ENCODE results near the gene EYS.
"Not testable (repeated sequence)": the region's sequence is repeated elsewhere in the genome, so short reads cannot be mapped to it uniquely, and the experiment has no call there.

Gene EYS

GRCh38 chr6:63926950-63927927, 1779.8 kb downstream of the EYS start:
- no peak for DNase-seq

DNA sequence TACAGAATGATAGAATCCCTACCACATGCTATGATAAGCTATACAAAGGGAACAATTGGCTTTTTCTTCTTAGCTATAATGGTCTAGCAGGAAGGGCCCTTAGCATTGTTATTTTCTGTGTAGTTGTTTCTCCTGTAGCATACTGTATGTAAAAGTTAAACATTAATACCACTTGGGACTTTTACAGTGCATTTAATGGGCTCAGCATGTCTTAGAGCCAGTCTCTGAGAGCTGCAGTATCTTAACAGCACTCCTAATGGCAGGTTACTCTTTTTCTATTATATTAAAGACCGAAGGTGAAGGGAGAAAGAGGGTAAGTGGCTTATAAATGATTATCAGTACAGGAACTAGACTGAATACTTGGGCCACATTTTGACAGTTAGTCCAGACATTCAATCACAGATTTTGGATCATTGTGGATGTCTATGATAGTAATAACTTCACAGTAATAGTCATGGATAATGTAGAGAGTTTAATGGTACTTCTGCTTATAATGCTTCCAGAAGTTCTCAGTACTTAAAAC, 1780.7 kb downstream of the EYS start:
- no peak for DNase-seq

- DNase-seq: no peak
Observed at GRCh38 chr6:63923139-63923739, 1783.8 kb downstream of the EYS start.

- no peak for DNase-seq
Observed at GRCh38 chr6:63919556-63920110, 1787.4 kb downstream of the EYS start.

- no peak for DNase-seq
Observed at GRCh38 chr6:63912887-63913286, 1794.1 kb downstream of the EYS start.

GRCh38 chr6:63910863-63911551, 1796.0 kb downstream of the EYS start:
- no peak for DNase-seq

DNA sequence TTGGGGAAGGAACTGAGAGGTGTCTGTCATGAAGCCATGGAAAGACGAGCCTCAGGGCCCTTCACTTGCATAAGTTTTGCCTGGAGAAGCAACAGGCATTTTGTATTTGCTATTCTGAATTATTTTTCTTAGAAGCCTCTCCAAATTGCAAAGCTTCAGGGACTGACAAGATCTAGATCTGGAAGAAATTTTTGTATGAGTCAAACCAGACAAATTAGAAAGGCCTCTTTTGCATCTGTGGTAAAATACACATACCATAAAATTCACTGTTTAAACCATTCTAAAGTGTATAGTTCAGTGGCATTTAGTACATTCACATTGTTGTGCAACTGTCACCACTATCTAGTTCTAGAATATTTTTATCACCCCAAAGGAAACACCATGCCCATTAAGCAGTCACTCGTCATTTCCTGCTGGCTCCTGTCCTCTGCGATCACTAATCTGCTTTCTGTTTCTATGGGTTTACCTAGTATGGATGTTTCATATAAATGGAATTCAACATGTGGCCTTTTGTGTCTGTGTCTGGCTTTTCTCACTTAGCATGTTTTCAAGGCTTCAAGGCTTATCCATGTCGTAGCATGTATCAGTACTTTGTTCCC, 1802.3 kb downstream of the EYS start:
- no peak for DNase-seq

- no peak for DNase-seq
Observed at GRCh38 chr6:63899550-63899949, 1807.5 kb downstream of the EYS start.

DNA sequence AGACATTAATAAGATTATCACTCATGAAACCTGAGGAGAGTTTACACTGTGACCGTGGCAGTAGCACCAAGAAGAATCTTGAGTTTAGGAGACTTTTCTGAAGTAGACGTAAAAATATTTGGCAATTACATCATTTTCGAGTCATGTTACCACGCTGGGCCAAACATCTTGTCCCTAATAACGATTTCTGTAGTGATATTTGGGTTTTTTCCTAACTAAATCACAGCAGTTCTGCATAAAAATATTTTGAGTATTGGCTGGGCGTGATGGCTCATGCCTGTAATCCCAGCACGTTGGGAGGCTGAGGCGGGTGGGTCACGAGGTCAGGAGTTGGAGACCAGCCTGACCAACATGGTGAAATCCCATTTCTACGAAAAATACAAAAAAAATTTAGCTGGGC, 1809.1 kb downstream of the EYS start:
- no peak for DNase-seq

DNA sequence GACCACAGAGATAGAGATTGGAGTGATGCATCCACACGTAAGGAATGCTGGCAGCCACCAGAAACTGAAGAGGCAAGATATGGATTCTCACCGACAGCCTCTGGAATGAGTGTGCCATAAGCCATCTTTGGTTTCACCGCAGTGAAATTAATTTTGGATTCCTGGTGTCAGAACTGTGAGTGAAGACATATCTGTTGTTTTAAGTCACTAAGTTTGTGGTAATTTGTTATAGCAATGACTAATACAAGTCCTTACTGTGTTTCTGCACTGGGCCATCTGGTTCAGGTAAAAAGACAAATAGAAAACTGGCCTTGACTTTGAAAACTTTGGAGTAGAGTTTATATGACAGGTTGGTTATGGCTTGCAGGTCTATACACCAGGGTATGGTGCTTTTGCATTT, 1809.6 kb downstream of the EYS start:
- DNase-seq: no peak

DNA sequence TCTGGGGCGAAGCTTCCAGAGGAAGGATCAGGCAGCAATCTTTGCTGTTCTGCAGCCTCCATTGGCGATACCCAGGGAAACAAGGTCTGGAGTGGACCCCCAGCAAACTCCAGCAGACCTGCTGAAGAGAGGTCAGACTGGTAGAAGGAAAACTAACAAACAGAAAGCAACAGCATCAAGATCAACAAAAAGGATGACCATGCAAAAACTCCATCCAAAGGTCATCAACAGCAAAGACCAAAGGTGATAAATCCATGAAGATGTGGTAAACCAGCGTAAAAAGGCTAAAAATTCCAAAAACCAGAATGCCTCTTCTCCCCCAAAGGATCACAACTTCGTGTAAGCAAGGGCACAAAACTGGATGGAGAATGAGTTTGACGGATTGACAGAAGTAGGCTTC, 1818.6 kb downstream of the EYS start:
- DNase-seq: no peak

GRCh38 chr6:63887804-63888203, 1819.2 kb downstream of the EYS start:
- DNase-seq: not testable (repeated sequence)

- DNase-seq: no peak
Observed at GRCh38 chr6:63887002-63887751, 1819.8 kb downstream of the EYS start.

GRCh38 chr6:63886341-63886740, 1820.7 kb downstream of the EYS start:
- no peak for DNase-seq

DNA sequence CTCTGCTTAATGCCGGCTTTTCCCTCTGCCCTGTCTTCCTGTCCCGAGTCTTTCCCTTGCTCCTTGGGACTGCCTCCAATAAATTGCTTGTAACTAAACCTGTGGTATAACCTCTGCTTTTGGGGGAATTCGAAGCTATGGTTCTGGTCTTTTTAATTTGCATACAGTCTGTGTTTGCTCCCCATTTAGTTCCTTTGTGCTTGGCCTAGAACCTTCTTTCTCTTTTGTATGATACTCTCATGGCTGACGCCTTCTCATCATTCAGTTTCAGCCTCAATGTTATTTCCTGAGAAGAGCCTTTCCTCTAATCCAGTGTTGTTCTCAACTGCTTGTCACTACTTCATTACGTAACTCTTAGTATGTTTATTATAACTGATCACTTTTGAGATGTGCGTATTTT, 1823.4 kb downstream of the EYS start:
- no peak for DNase-seq

DNA sequence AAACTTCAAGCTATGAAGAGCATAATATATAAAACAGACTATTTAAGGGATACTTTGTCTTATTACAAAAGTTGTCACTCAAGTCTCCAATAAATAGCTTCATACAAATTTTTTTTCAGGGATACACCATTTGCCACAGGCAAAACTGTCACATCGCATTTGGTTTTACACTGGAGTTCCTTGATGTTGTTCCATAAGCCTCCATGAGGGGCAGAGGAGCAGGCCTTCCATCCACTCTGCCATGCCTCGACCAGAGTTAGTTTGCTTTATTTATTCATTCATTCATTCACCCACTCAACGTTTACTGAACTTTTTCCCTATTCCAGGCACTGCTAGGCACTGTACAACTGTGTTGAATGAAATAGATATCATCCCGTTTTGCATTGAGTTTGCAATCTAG, 1824.8 kb downstream of the EYS start:
- no peak for DNase-seq

DNA sequence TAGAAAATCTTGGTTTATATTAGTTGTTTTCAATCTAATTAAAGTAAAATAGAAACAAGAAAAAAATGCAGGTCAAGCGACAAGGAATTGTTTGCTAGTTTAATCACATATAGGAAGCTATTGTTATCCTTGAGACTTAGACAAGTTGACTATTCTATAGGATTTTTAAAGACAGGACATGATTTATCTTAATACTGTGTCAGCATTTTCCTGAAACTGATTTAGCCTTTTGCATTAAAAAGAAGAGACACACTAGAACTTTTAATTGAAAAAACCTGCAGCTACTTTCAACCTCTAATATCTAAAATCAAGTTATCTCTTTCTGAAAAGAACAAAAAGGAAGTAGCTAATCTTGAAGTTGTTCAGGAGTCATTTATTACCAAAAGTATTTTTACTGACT, 1825.2 kb downstream of the EYS start:
- no peak for DNase-seq

- no peak for DNase-seq
Observed at GRCh38 chr6:63872233-63872632, 1834.8 kb downstream of the EYS start.

DNA sequence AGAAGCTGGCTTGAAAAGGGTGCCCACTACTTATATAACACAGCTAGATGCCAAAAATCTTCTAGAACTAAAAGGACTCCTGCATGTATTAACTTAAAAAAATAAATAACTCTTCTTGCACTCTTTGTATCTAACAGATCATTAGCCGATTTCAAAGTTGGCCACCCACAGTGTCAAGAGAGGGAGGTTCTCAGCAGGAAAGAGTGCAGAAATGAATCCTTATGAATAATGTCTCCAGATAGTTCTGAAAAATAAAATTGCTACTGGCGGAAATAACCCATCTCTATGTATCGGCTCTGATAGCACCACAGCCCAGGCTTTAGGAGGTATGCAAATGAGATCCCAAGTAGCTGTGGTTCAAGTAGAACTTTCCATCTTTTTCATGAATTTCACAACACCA, 1838.7 kb downstream of the EYS start:
- no peak for DNase-seq

GRCh38 chr6:63864671-63865318, 1842.2 kb downstream of the EYS start:
- no peak for DNase-seq

- DNase-seq: no peak
Observed at GRCh38 chr6:63864061-63864460, 1843.0 kb downstream of the EYS start.
